Activated B cell treated with CpG ODN at 0.5 μM for 24 hours (primary cell): ENCODE data around the gene NF1. TPM values are rescaled to one million over a fixed set of nuclear protein-coding genes. Genes with fewer than 3 reads are reported as not detected.

Source experiments
- ATAC-seq: fragments of 200-7000 bp; cut with Tn5 transposase; one replicate; pipeline ENCODE4 v1.10.0; 2021; ENCODE audit warnings: low read depth, mild to moderate bottlenecking, moderate library complexity
- CTCF ChIA-PET: fragments of 350-600 bp; sonication (Branson Sonifier 250); formaldehyde crosslinking; loops from one replicate; lab custom pipeline; 2021; ENCODE audit warnings: antibody characterized with exemption; lab: Charles Lee
- POLR2A ChIA-PET: fragments of 350-600 bp; sonication (Branson Sonifier 250); formaldehyde crosslinking; loops from one replicate; lab custom pipeline; 2021; ENCODE audit warnings: antibody characterized with exemption; lab: Charles Lee
- DNase-seq: peaks from one replicate; pipeline ENCODE4 v3.0.0; 2022
- H3K27ac Mint-ChIP-seq: one replicate; pipeline ENCODE4 v1.8.0; 2020; ENCODE audit warnings: mixed read lengths
- H3K27me3 Mint-ChIP-seq: one replicate; pipeline ENCODE4 v1.8.0; 2021; ENCODE audit warnings: mixed read lengths
- H3K36me3 Mint-ChIP-seq: one replicate; pipeline ENCODE4 v1.8.0; 2021; ENCODE audit warnings: low read depth, mixed read lengths
- H3K4me1 Mint-ChIP-seq: one replicate; pipeline ENCODE4 v1.8.0; 2021; ENCODE audit warnings: mixed read lengths
- H3K4me3 Mint-ChIP-seq: one replicate; pipeline ENCODE4 v1.8.0; 2020; ENCODE audit warnings: mild to moderate bottlenecking, mixed read lengths
- H3K9me3 Mint-ChIP-seq: one replicate; pipeline ENCODE4 v1.8.0; 2020; ENCODE audit warnings: mixed read lengths
- intact Hi-C: fragments of 100-400 bp; cut with micrococcal nuclease; formaldehyde crosslinking; loops from one replicate; pipeline ENCODE4 v1.15.1; 2024
- total RNA-seq: library from RNA; stranded (reverse); gene quantifications from 2 replicates; pipeline ENCODE4 v1.2.3, GENCODE V29; 2022
- TF ChIP-seq, protein P1 (sequence below): fragments of 200-600 bp; IDR thresholded peaks from one replicate; pipeline ENCODE4 v1.8.0; 2022; ENCODE audit warnings: antibody characterized with exemption, mild to moderate bottlenecking

NF1 gene
- total RNA-seq, 1 donor from 2014 or later = 27.4 TPM

DNA sequence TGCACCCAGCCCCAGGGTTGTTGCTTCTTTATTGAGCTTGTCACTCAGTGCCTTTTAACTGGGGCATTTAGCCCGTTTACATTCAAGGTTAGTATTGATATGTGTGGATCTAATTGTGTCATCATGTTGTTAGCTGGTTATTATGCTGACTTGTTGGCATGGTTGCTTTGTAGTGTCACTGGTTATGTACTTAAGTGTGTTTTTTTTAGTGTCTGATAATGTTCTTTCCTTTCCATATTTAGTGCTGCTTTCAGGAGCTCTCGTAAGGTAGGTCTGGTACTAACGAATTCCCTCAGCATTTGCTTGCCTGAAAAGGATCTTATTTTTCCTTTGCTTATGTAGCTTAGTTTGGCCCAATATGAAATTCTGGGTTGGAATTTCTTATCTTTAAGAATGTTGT is 33.5 kb downstream of the NF1 start:
- no peak for DNase-seq
- H3K27me3 Mint-ChIP-seq = no peaks in the 10 kb centered on the region
- H3K4me3 Mint-ChIP-seq = no peak overlapping the region
- POLR2A ChIA-PET = no interaction called here
- H3K27ac Mint-ChIP-seq = no peak overlapping the region
- H3K4me1 Mint-ChIP-seq = no peaks in the 10 kb centered on the region
- no peaks in the 10 kb centered on the region for H3K9me3 Mint-ChIP-seq
- intact Hi-C loops = no loop called here
- H3K36me3 Mint-ChIP-seq = no peaks in the 10 kb centered on the region
- TF ChIP-seq, protein P1, sequence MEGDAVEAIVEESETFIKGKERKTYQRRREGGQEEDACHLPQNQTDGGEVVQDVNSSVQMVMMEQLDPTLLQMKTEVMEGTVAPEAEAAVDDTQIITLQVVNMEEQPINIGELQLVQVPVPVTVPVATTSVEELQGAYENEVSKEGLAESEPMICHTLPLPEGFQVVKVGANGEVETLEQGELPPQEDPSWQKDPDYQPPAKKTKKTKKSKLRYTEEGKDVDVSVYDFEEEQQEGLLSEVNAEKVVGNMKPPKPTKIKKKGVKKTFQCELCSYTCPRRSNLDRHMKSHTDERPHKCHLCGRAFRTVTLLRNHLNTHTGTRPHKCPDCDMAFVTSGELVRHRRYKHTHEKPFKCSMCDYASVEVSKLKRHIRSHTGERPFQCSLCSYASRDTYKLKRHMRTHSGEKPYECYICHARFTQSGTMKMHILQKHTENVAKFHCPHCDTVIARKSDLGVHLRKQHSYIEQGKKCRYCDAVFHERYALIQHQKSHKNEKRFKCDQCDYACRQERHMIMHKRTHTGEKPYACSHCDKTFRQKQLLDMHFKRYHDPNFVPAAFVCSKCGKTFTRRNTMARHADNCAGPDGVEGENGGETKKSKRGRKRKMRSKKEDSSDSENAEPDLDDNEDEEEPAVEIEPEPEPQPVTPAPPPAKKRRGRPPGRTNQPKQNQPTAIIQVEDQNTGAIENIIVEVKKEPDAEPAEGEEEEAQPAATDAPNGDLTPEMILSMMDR = no peak
- CTCF ChIA-PET = no interaction called here
- no peak for ATAC-seq

DNA sequence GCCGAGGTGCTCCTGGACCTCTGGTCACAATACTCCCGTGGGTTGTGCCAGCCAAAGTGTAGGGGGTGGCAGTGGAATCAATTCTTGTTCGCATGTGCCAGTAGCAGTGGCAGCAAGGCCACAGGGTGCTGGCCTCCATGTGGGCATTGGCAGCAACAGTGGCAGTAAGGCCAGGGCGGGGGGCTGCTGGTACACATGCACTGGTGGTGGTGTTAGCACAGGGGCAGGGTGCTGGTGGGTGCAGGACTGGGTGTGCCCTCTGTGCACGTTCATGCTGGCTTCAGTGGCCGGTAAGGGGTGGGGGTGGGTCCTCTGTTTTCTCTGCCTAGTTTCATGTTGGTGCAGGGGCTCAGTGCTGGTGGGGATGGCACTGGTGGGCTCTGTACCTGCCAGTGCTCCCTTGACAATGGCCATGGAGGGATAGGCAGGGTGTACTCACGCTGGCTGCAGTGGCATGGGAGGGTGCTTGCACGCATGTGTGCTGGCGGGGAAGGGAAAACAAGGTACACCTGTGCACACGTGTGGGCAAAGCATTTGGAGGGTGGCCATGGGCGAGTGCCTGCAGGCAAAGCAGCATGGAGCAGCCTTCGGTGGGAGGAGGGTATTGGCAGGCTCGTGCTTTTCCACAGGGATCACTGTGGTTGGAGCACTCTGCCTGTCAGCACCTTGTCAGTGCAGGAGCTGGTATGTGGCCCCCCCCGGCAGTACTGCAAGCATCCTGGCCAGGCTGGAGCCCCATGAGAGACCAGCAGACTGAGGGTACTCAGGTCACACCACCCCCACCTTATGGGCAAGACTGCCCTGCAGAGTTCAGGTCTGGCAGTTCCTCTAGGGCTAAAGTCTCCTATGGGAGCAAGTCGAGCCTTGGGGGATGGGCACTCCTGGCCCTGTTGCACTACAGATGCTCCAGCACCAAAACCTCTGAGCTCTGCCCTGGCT is 35.8 kb downstream of the NF1 start:
- Mint-ChIP-seq H3K9me3 (no peaks in the 10 kb centered on the region), H3K36me3 (no peaks in the 10 kb centered on the region), H3K4me3 (no peak overlapping the region), H3K27me3 (no peaks in the 10 kb centered on the region), H3K4me1 (no peaks in the 10 kb centered on the region), H3K27ac (no peak overlapping the region)
- intact Hi-C loops = no loop called here
- TF ChIP-seq, protein P1 = no peak
- DNase-seq (no peak), ATAC-seq (no peak)
- ChIA-PET POLR2A (no interaction called here), CTCF (no interaction called here)

DNA sequence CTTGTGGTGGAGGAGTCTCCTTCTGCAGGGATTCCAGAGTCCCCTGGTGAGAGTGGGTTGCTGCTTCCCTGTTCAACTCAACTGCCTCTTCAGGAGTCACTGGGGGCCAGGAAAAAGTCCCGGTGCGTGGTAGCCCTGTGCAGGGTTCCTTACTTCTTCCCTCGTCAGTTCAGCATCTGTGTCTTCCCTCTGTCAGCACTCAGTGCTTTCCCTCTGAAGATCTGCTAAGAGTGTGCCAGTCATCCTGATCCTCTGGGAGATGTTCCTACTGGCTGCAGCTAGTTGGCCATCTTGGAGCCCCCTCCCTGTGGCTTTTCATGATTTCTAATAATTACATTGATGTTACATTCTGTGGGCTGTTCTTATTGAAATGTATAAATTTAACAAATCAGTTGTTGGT is 36.5 kb downstream of the NF1 start:
- DNase-seq (no peak), ATAC-seq (no peak)
- CTCF ChIA-PET = no interaction called here
- Mint-ChIP-seq H3K9me3 (no peaks in the 10 kb centered on the region), H3K4me3 (no peak overlapping the region), H3K27ac (no peak overlapping the region), H3K4me1 (no peaks in the 10 kb centered on the region), H3K27me3 (no peaks in the 10 kb centered on the region), H3K36me3 (peaks cover 3% of the 10 kb centered on the region)
- TF ChIP-seq, protein P1 = no peak
- POLR2A ChIA-PET = no interaction called here
- intact Hi-C loops = no loop called here

DNA sequence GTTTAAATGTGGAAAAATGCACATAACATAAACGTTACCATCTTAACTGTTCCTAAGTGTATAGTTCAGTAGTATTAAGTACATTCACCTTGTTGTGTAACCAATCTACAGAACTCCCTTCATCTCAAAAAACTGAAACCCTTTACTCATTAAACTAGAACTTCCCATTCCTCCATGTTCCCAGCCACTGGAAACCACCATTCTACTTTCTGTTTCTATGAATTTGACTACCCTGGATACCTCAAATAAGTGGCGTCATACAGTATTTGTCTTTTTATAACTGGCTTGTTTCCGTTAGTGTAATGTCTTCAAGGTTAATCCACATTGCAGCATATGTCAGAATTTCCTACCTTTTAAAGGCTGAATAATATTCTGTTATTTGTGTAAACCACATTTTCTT is 38.2 kb downstream of the NF1 start:
- ATAC-seq (no peak), DNase-seq (no peak)
- Mint-ChIP-seq H3K4me1 (no peaks in the 10 kb centered on the region), H3K4me3 (no peak overlapping the region), H3K27ac (no peak overlapping the region), H3K27me3 (no peaks in the 10 kb centered on the region), H3K36me3 (peaks cover 4% of the 10 kb centered on the region), H3K9me3 (no peaks in the 10 kb centered on the region)
- ChIA-PET POLR2A (no interaction called here), CTCF (no interaction called here)
- TF ChIP-seq, protein P1 = no peak
- intact Hi-C loops = no loop called here

DNA sequence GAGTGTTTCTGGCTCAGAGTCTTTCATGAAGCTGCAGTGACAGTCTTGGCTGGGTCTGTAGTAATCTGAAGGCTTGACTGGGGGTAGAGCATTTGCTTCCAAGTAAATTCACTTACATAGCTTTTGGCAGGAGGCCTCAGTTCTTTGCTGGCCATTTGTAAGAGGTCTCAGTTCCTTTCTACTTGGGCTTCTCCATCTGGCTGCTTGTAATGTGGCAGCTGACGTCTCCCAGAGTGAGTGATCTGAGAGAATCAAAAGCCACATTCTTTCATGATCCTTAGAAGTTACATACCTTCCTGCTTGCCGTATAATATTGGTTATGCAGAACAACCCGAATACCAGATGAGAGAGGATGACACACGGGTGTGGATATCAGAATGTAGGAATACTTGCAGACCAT is 39.8 kb downstream of the NF1 start:
- ChIA-PET CTCF (no interaction called here), POLR2A (no interaction called here)
- Mint-ChIP-seq H3K36me3 (peaks cover 7% of the 10 kb centered on the region), H3K9me3 (no peaks in the 10 kb centered on the region), H3K4me3 (no peak overlapping the region), H3K27me3 (no peaks in the 10 kb centered on the region), H3K4me1 (peaks cover 4% of the 10 kb centered on the region), H3K27ac (no peak overlapping the region)
- TF ChIP-seq, protein P1 = no peak
- no peak for ATAC-seq
- DNase-seq = no peak
- intact Hi-C loops = no loop called here
